ENCODE measurements around the gene LRRFIP1. TPM values are rescaled to one million over a fixed set of nuclear protein-coding genes. Genes with fewer than 3 reads are reported as not detected.

The LRRFIP1 gene
- total and polyA plus RNA-seq, 2 of the 13 experiments (the other 11 are each of a cell fraction or from before 2014, with no cell fraction given) = 15.9 to 40.5 TPM

- TF ChIP-seq, protein P1, sequence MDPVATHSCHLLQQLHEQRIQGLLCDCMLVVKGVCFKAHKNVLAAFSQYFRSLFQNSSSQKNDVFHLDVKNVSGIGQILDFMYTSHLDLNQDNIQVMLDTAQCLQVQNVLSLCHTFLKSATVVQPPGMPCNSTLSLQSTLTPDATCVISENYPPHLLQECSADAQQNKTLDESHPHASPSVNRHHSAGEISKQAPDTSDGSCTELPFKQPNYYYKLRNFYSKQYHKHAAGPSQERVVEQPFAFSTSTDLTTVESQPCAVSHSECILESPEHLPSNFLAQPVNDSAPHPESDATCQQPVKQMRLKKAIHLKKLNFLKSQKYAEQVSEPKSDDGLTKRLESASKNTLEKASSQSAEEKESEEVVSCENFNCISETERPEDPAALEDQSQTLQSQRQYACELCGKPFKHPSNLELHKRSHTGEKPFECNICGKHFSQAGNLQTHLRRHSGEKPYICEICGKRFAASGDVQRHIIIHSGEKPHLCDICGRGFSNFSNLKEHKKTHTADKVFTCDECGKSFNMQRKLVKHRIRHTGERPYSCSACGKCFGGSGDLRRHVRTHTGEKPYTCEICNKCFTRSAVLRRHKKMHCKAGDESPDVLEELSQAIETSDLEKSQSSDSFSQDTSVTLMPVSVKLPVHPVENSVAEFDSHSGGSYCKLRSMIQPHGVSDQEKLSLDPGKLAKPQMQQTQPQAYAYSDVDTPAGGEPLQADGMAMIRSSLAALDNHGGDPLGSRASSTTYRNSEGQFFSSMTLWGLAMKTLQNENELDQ (CRISPR knock-in tag; IDR thresholded peaks at IDR 0.05; ENCODE audit: borderline replicate concordance) = no peak
- TF ChIP-seq ZSCAN12 (CRISPR knock-in tag; IDR thresholded peaks at IDR 0.05) (no peak), RFX5 (IDR thresholded peaks at IDR 0.05; ENCODE audit: low read depth, low read length) (no peak), ZNF326 (CRISPR knock-in tag; IDR thresholded peaks at IDR 0.05; ENCODE audit: borderline replicate concordance) (no peak), SOX6 (IDR thresholded peaks at IDR 0.05) (no peak), SOX6 (CRISPR knock-in tag; IDR thresholded peaks at IDR 0.05) (peak; percentile 53), ZNF713 (CRISPR knock-in tag; IDR thresholded peaks at IDR 0.05) (no peak), LCORL (IDR thresholded peaks at IDR 0.05) (no peak), LCORL (CRISPR knock-in tag; IDR thresholded peaks at IDR 0.05) (no peak), SIN3A (IDR thresholded peaks at IDR 0.05; ENCODE audit: borderline replicate concordance, low read depth, low read length) (no peak), NR2F2 (IDR thresholded peaks at IDR 0.05; ENCODE audit: borderline replicate concordance, low read depth) (no peak), ZNF354B (CRISPR knock-in tag; IDR thresholded peaks at IDR 0.05) (no peak), KDM4B (CRISPR knock-in tag; IDR thresholded peaks at IDR 0.05) (no peak)
- TF ChIP-seq, protein P2, sequence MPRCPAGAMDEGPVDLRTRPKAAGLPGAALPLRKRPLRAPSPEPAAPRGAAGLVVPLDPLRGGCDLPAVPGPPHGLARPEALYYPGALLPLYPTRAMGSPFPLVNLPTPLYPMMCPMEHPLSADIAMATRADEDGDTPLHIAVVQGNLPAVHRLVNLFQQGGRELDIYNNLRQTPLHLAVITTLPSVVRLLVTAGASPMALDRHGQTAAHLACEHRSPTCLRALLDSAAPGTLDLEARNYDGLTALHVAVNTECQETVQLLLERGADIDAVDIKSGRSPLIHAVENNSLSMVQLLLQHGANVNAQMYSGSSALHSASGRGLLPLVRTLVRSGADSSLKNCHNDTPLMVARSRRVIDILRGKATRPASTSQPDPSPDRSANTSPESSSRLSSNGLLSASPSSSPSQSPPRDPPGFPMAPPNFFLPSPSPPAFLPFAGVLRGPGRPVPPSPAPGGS (CRISPR knock-in tag; IDR thresholded peaks at IDR 0.05) = no peak
- TF ChIP-seq, protein P3, sequence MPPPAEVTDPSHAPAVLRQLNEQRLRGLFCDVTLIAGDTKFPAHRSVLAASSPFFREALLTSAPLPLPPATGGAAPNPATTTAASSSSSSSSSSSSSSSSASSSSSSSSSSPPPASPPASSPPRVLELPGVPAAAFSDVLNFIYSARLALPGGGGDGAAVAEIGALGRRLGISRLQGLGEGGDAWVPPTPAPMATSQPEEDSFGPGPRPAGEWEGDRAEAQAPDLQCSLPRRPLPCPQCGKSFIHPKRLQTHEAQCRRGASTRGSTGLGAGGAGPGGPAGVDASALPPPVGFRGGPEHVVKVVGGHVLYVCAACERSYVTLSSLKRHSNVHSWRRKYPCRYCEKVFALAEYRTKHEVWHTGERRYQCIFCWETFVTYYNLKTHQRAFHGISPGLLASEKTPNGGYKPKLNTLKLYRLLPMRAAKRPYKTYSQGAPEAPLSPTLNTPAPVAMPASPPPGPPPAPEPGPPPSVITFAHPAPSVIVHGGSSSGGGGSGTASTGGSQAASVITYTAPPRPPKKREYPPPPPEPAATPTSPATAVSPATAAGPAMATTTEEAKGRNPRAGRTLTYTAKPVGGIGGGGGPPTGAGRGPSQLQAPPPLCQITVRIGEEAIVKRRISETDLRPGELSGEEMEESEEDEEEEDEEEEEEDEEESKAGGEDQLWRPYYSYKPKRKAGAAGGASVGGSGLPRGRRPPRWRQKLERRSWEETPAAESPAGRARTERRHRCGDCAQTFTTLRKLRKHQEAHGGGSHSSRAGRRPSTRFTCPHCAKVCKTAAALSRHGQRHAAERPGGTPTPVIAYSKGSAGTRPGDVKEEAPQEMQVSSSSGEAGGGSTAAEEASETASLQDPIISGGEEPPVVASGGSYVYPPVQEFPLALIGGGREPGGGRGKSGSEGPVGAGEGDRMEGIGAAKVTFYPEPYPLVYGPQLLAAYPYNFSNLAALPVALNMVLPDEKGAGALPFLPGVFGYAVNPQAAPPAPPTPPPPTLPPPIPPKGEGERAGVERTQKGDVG (CRISPR knock-in tag; IDR thresholded peaks at IDR 0.05; ENCODE audit: borderline replicate concordance) = peak; percentile 79; the same call in 1 of the 2 replicates
- TF ChIP-seq, protein P4, sequence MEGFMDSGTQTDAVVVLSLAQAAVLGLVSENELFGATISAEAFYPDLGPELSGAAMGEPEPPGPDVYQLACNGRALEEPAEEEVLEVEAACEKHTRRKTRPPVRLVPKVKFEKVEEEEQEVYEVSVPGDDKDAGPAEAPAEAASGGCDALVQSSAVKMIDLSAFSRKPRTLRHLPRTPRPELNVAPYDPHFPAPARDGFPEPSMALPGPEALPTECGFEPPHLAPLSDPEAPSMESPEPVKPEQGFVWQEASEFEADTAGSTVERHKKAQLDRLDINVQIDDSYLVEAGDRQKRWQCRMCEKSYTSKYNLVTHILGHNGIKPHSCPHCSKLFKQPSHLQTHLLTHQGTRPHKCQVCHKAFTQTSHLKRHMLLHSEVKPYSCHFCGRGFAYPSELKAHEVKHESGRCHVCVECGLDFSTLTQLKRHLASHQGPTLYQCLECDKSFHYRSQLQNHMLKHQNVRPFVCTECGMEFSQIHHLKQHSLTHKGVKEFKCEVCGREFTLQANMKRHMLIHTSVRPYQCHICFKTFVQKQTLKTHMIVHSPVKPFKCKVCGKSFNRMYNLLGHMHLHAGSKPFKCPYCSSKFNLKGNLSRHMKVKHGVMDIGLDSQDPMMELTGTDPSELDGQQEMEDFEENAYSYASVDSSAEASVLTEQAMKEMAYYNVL (CRISPR knock-in tag; IDR thresholded peaks at IDR 0.05; ENCODE audit: borderline replicate concordance) = peak; percentile 81; the same call in 1 of the 2 replicates
Measured at GRCh38 chr2:237673130-237674001, 46.0 kb downstream of the LRRFIP1 start (continued).

Measured in HepG2 (cell line).